ENCODE data around the gene HS6ST2. TPM values are rescaled to one million over a fixed set of nuclear protein-coding genes. Genes with fewer than 3 reads are reported as not detected.

Gene HS6ST2
- total RNA-seq, 1 experiment from 2014 or later = 8.1 TPM

- TF ChIP-seq, protein P1, sequence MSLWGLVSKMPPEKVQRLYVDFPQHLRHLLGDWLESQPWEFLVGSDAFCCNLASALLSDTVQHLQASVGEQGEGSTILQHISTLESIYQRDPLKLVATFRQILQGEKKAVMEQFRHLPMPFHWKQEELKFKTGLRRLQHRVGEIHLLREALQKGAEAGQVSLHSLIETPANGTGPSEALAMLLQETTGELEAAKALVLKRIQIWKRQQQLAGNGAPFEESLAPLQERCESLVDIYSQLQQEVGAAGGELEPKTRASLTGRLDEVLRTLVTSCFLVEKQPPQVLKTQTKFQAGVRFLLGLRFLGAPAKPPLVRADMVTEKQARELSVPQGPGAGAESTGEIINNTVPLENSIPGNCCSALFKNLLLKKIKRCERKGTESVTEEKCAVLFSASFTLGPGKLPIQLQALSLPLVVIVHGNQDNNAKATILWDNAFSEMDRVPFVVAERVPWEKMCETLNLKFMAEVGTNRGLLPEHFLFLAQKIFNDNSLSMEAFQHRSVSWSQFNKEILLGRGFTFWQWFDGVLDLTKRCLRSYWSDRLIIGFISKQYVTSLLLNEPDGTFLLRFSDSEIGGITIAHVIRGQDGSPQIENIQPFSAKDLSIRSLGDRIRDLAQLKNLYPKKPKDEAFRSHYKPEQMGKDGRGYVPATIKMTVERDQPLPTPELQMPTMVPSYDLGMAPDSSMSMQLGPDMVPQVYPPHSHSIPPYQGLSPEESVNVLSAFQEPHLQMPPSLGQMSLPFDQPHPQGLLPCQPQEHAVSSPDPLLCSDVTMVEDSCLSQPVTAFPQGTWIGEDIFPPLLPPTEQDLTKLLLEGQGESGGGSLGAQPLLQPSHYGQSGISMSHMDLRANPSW (CRISPR knock-in tag; conservative IDR thresholded peaks at IDR 0.05; ENCODE audit: low read depth) = no peak
- TF ChIP-seq ESRRA (CRISPR knock-in tag; IDR thresholded peaks at IDR 0.05; ENCODE audit: borderline replicate concordance) (no peak), ZNF232 (CRISPR knock-in tag; IDR thresholded peaks at IDR 0.05) (no peak), NFATC4 (CRISPR knock-in tag; IDR thresholded peaks at IDR 0.05) (no peak)
These were observed 199.7 kb downstream of the HS6ST2 start (continued) for GRCh38 chrX:132758759-132759158.

- DNase-seq (ENCODE audit: low spot score) (no peak), ATAC-seq (no peak)
- no peaks in the 10 kb centered on the region for H3K36me3 Mint-ChIP-seq
- peaks cover 38% of the 10 kb centered on the region for H3K4me1 Mint-ChIP-seq
- no peaks in the 10 kb centered on the region for H3K9me3 Mint-ChIP-seq
- ChIA-PET CTCF (no interaction called here), POLR2A (no interaction called here)
- no peak overlapping the region for H3K27ac Mint-ChIP-seq
- no peak overlapping the region for H3K4me3 Mint-ChIP-seq
- H3K27me3 Mint-ChIP-seq (ENCODE audit: low read depth) = no peaks in the 10 kb centered on the region; the same call in none of the 2 replicates
- TF ChIP-seq HMGA2 (CRISPR knock-in tag; IDR thresholded peaks at IDR 0.05) (no peak), EMX1 (CRISPR knock-in tag; IDR thresholded peaks at IDR 0.05) (no peak), ZNF396 (CRISPR knock-in tag; IDR thresholded peaks at IDR 0.05; ENCODE audit: borderline replicate concordance) (no peak), ESRRA (CRISPR knock-in tag; IDR thresholded peaks at IDR 0.05; ENCODE audit: borderline replicate concordance) (no peak), AFF4 (CRISPR knock-in tag; IDR thresholded peaks at IDR 0.05; ENCODE audit: borderline replicate concordance) (no peak), ZNF317 (CRISPR knock-in tag; IDR thresholded peaks at IDR 0.05; ENCODE audit: borderline replicate concordance, low read depth) (no peak), NFE2L1 (CRISPR knock-in tag; IDR thresholded peaks at IDR 0.05) (no peak), ATF2 (CRISPR knock-in tag; IDR thresholded peaks at IDR 0.05; ENCODE audit: borderline replicate concordance, low read depth) (no peak)
- TF ChIP-seq, protein P2, sequence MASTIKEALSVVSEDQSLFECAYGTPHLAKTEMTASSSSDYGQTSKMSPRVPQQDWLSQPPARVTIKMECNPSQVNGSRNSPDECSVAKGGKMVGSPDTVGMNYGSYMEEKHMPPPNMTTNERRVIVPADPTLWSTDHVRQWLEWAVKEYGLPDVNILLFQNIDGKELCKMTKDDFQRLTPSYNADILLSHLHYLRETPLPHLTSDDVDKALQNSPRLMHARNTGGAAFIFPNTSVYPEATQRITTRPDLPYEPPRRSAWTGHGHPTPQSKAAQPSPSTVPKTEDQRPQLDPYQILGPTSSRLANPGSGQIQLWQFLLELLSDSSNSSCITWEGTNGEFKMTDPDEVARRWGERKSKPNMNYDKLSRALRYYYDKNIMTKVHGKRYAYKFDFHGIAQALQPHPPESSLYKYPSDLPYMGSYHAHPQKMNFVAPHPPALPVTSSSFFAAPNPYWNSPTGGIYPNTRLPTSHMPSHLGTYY (CRISPR knock-in tag; IDR thresholded peaks at IDR 0.05) = no peak
- TF ChIP-seq, protein P3, sequence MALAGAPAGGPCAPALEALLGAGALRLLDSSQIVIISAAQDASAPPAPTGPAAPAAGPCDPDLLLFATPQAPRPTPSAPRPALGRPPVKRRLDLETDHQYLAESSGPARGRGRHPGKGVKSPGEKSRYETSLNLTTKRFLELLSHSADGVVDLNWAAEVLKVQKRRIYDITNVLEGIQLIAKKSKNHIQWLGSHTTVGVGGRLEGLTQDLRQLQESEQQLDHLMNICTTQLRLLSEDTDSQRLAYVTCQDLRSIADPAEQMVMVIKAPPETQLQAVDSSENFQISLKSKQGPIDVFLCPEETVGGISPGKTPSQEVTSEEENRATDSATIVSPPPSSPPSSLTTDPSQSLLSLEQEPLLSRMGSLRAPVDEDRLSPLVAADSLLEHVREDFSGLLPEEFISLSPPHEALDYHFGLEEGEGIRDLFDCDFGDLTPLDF (CRISPR knock-in tag; IDR thresholded peaks at IDR 0.05) = no peak
These were observed 201.3 kb downstream of the HS6ST2 start for GRCh38 chrX:132757066-132757623.

All from WTC11 (cell line).